ENCODE measurements around the gene ATP6AP1.
"Not testable (repeated sequence)": the region's sequence is repeated elsewhere in the genome, so short reads cannot be mapped to it uniquely, and the experiment has no call there.

Gene ATP6AP1

DNA sequence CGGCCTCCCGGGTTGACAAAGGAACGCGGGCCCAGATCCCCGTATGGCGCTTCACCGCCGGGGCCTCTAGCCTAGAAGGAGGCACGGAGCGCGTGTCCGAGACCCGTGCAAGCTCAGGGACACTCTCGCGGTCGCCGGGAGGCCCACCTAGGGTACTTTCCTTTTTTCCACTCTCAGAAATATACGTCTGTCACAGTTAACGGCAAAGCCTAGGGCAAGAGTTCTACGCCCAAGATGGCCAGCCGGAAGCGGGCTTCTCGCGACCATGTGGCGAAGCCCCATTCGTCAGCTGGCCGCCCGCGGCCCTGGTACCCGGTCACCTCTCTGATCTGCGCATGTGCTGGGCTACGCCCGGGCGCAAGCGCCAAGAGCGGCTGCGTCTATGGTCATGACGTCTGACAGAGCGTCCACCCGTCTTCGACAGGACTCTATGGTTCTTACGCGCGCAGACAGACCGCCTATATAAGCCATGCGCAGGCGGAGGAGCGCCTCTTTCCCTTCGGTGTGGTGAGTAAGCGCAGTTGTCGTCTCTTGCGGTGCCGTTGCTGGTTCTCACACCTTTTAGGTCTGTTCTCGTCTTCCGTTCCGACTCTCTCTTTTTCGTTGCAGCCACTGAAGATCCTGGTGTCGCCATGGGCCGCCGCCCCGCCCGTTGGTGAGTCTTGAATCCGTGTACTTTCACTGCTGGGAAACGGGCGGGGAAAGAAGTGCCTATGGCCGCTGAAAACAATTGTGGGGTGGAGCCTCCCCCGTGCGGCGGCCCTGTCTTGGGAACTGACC, 30.4 kb upstream of the ATP6AP1 start, which contains the start of gene RPL10:
Gene RPL10 (plus strand): TSS at position 490 of the 780 bp plus-strand sequence. CDS start 143 bp downstream, at position 633.
- Histone ChIP-seq H3K4me3 (ENCODE audit: low read depth, low read length) (peak within 1 kb of the TSS; percentile 97), H3K36me3 (ENCODE audit: control insufficient read depth, insufficient read depth, low read length) (no peaks in the 10 kb centered on the region), H3K9me3 (ENCODE audit: control insufficient read depth, low read length) (no peaks in the 10 kb centered on the region), H3K27ac (peak within 1 kb of the TSS; percentile 100), H3K4me1 (no peaks in the 10 kb centered on the region), H3K4me2 (ENCODE audit: low read length) (peak within 1 kb of the TSS; percentile 83), H3K79me2 (no peaks in the 10 kb centered on the region), H3K9ac (peak within 1 kb of the TSS; percentile 95), H3K27me3 (ENCODE audit: control insufficient read depth, insufficient read depth, low read length) (no peaks in the 10 kb centered on the region), H2AFZ (peak within 1 kb of the TSS; percentile 84)
- no peak for TF ChIP-seq CTCF (IDR thresholded peaks at IDR 0.05)

GRCh38 chrX:154398668-154399526, 29.6 kb upstream of the ATP6AP1 start:
- Histone ChIP-seq H2AFZ (peak overlapping the region; percentile 56), H3K4me1 (no peaks in the 10 kb centered on the region)
- peak; percentile 91 for TF ChIP-seq CTCF (IDR thresholded peaks at IDR 0.05)

GRCh38 chrX:154399527-154400368, 28.7 kb upstream of the ATP6AP1 start:
- TF ChIP-seq CTCF (IDR thresholded peaks at IDR 0.05), result no peak
- no peak overlapping the region for H3K9ac ChIP-seq
- H3K27me3 ChIP-seq (ENCODE audit: control insufficient read depth, insufficient read depth, low read length), result no peaks in the 10 kb centered on the region

More at GRCh38 chrX:154398668-154399526, 29.6 kb upstream of the ATP6AP1 start:
- peak overlapping the region; percentile 100 for H3K27ac ChIP-seq
- peak overlapping the region; percentile 79 for H3K4me2 ChIP-seq (ENCODE audit: low read length)
- H3K79me2 ChIP-seq, result no peaks in the 10 kb centered on the region
- peak overlapping the region; percentile 95 for H3K9ac ChIP-seq
- no peaks in the 10 kb centered on the region for H3K27me3 ChIP-seq (ENCODE audit: control insufficient read depth, insufficient read depth, low read length)
- H3K4me3 ChIP-seq (ENCODE audit: low read depth, low read length), result peak overlapping the region; percentile 97
- no peaks in the 10 kb centered on the region for H3K36me3 ChIP-seq (ENCODE audit: control insufficient read depth, insufficient read depth, low read length)
- H3K9me3 ChIP-seq (ENCODE audit: control insufficient read depth, low read length), result no peaks in the 10 kb centered on the region

GRCh38 chrX:154400369-154400817, 28.1 kb upstream of the ATP6AP1 start:
- H3K4me2 ChIP-seq (ENCODE audit: low read length); H3K9me3 ChIP-seq (ENCODE audit: control insufficient read depth, low read length); H3K4me1 ChIP-seq; H2AFZ ChIP-seq; H3K27ac ChIP-seq; H3K9ac ChIP-seq; H3K79me2 ChIP-seq; H3K36me3 ChIP-seq (ENCODE audit: control insufficient read depth, insufficient read depth, low read length); H3K4me3 ChIP-seq (ENCODE audit: low read depth, low read length); H3K27me3 ChIP-seq (ENCODE audit: control insufficient read depth, insufficient read depth, low read length): not testable (repeated sequence)

More at GRCh38 chrX:154399527-154400368, 28.7 kb upstream of the ATP6AP1 start:
- Histone ChIP-seq H3K4me2 (ENCODE audit: low read length) (peak overlapping the region; percentile 79), H3K9me3 (ENCODE audit: control insufficient read depth, low read length) (no peaks in the 10 kb centered on the region), H3K36me3 (ENCODE audit: control insufficient read depth, insufficient read depth, low read length) (no peaks in the 10 kb centered on the region), H2AFZ (no peak overlapping the region), H3K79me2 (no peaks in the 10 kb centered on the region), H3K4me1 (no peaks in the 10 kb centered on the region), H3K4me3 (ENCODE audit: low read depth, low read length) (peak overlapping the region; percentile 97), H3K27ac (peak overlapping the region; percentile 100)
